ENCODE measurements around the gene ST3GAL3.

The ST3GAL3 gene

GRCh38 chr1:43707190-43708001 is at the start of gene ST3GAL3:
ST3GAL3 (plus strand) TSS chr1:43707536; CDS start chr1:43736263, 28,727 bp downstream.
- Histone ChIP-seq H3K27ac (ENCODE audit: low read length) (peak within 1 kb of the TSS; percentile 32), H3K27me3 (ENCODE audit: low read depth, low read length) (no peaks in the 10 kb centered on the region), H3K36me3 (ENCODE audit: control insufficient read depth in 1 of 2, insufficient read depth in 2 of 2, low read length in 2 of 2) (peaks cover 24 to 25% of the 10 kb centered on the region in 2 donors), H3K9me3 (ENCODE audit: control insufficient read depth in 1 of 2, low read length in 2 of 2) (no peaks in the 10 kb centered on the region), H3K4me3 (ENCODE audit: low read depth in 1 of 2, low read length in 2 of 2) (peak within 1 kb of the TSS; percentile 71 to 88), H3K4me1 (ENCODE audit: control insufficient read depth in 1 of 2, insufficient read depth in 2 of 2, low read length in 2 of 2) (peaks cover 3 to 12% of the 10 kb centered on the region in 2 donors)

- Histone ChIP-seq H3K9me3 (ENCODE audit: control insufficient read depth in 1 of 2, low read length in 2 of 2) (no peaks in the 10 kb centered on the region), H3K4me1 (ENCODE audit: control insufficient read depth in 1 of 2, insufficient read depth in 2 of 2, low read length in 2 of 2) (no peaks in the 10 kb centered on the region), H3K27ac (ENCODE audit: low read length) (no peak overlapping the region), H3K4me3 (ENCODE audit: low read depth in 1 of 2, low read length in 2 of 2) (no peak overlapping the region), H3K36me3 (ENCODE audit: control insufficient read depth in 1 of 2, insufficient read depth in 2 of 2, low read length in 2 of 2) (peaks cover 37 to 87% of the 10 kb centered on the region in 2 donors), H3K27me3 (ENCODE audit: low read depth, low read length) (no peaks in the 10 kb centered on the region)
Measured at GRCh38 chr1:43659212-43660166, 47.8 kb upstream of the ST3GAL3 start.

- Histone ChIP-seq H3K4me3 (ENCODE audit: low read depth in 1 of 2, low read length in 2 of 2) (no peak overlapping the region), H3K27me3 (ENCODE audit: low read depth, low read length) (no peaks in the 10 kb centered on the region), H3K4me1 (ENCODE audit: control insufficient read depth in 1 of 2, insufficient read depth in 2 of 2, low read length in 2 of 2) (no peaks in the 10 kb centered on the region), H3K27ac (ENCODE audit: low read length) (no peak overlapping the region), H3K36me3 (ENCODE audit: control insufficient read depth in 1 of 2, insufficient read depth in 2 of 2, low read length in 2 of 2) (peaks cover 42 to 86% of the 10 kb centered on the region in 2 donors), H3K9me3 (ENCODE audit: control insufficient read depth in 1 of 2, low read length in 2 of 2) (no peaks in the 10 kb centered on the region)
Measured at GRCh38 chr1:43660355-43660754, 47.0 kb upstream of the ST3GAL3 start.

GRCh38 chr1:43664369-43664768 is 43.0 kb upstream of the ST3GAL3 start:
- Histone ChIP-seq H3K36me3 (ENCODE audit: control insufficient read depth in 1 of 2, insufficient read depth in 2 of 2, low read length in 2 of 2) (peaks cover 72 to 95% of the 10 kb centered on the region in 2 donors), H3K4me3 (ENCODE audit: low read depth in 1 of 2, low read length in 2 of 2) (no peak overlapping the region), H3K9me3 (ENCODE audit: control insufficient read depth in 1 of 2, low read length in 2 of 2) (no peaks in the 10 kb centered on the region), H3K27me3 (ENCODE audit: low read depth, low read length) (no peaks in the 10 kb centered on the region), H3K4me1 (ENCODE audit: control insufficient read depth in 1 of 2, insufficient read depth in 2 of 2, low read length in 2 of 2) (no peaks in the 10 kb centered on the region), H3K27ac (ENCODE audit: low read length) (no peak overlapping the region)

- Histone ChIP-seq H3K4me3 (ENCODE audit: low read depth in 1 of 2, low read length in 2 of 2) (no peak overlapping the region), H3K27ac (ENCODE audit: low read length) (no peak overlapping the region), H3K9me3 (ENCODE audit: control insufficient read depth in 1 of 2, low read length in 2 of 2) (no peaks in the 10 kb centered on the region), H3K36me3 (ENCODE audit: control insufficient read depth in 1 of 2, insufficient read depth in 2 of 2, low read length in 2 of 2) (peaks cover 78 to 98% of the 10 kb centered on the region in 2 donors), H3K27me3 (ENCODE audit: low read depth, low read length) (no peaks in the 10 kb centered on the region), H3K4me1 (ENCODE audit: control insufficient read depth in 1 of 2, insufficient read depth in 2 of 2, low read length in 2 of 2) (no peaks in the 10 kb centered on the region)
Measured at GRCh38 chr1:43666608-43667007, 40.7 kb upstream of the ST3GAL3 start.

- Histone ChIP-seq H3K4me3 (ENCODE audit: low read depth in 1 of 2, low read length in 2 of 2) (no peak overlapping the region), H3K4me1 (ENCODE audit: control insufficient read depth in 1 of 2, insufficient read depth in 2 of 2, low read length in 2 of 2) (no peaks in the 10 kb centered on the region), H3K27me3 (ENCODE audit: low read depth, low read length) (no peaks in the 10 kb centered on the region), H3K9me3 (ENCODE audit: control insufficient read depth in 1 of 2, low read length in 2 of 2) (no peaks in the 10 kb centered on the region), H3K36me3 (ENCODE audit: control insufficient read depth in 1 of 2, insufficient read depth in 2 of 2, low read length in 2 of 2) (peaks cover 83 to 95% of the 10 kb centered on the region in 2 donors), H3K27ac (ENCODE audit: low read length) (no peak overlapping the region)
Measured at GRCh38 chr1:43668956-43669355, 38.4 kb upstream of the ST3GAL3 start.

- H3K4me3 ChIP-seq (ENCODE audit: low read depth in 1 of 2, low read length in 2 of 2), result no peak overlapping the region
- no peaks in the 10 kb centered on the region for H3K9me3 ChIP-seq (ENCODE audit: control insufficient read depth in 1 of 2, low read length in 2 of 2)
- H3K27ac ChIP-seq (ENCODE audit: low read length), result no peak overlapping the region
- H3K4me1 ChIP-seq (ENCODE audit: control insufficient read depth in 1 of 2, insufficient read depth in 2 of 2, low read length in 2 of 2), result no peaks in the 10 kb centered on the region
- H3K36me3 ChIP-seq (ENCODE audit: control insufficient read depth in 1 of 2, insufficient read depth in 2 of 2, low read length in 2 of 2), result peaks cover 81 to 94% of the 10 kb centered on the region in 2 donors
- H3K27me3 ChIP-seq (ENCODE audit: low read depth, low read length), result no peaks in the 10 kb centered on the region
Measured at GRCh38 chr1:43669878-43670277, 37.5 kb upstream of the ST3GAL3 start.

GRCh38 chr1:43671193-43671592 is 36.1 kb upstream of the ST3GAL3 start:
- no peaks in the 10 kb centered on the region for H3K9me3 ChIP-seq (ENCODE audit: control insufficient read depth in 1 of 2, low read length in 2 of 2)
- H3K36me3 ChIP-seq (ENCODE audit: control insufficient read depth in 1 of 2, insufficient read depth in 2 of 2, low read length in 2 of 2), result peaks cover 78 to 91% of the 10 kb centered on the region in 2 donors
- H3K4me1 ChIP-seq (ENCODE audit: control insufficient read depth in 1 of 2, insufficient read depth in 2 of 2, low read length in 2 of 2), result no peaks in the 10 kb centered on the region
- no peak overlapping the region for H3K27ac ChIP-seq (ENCODE audit: low read length)
- no peak overlapping the region for H3K4me3 ChIP-seq (ENCODE audit: low read depth in 1 of 2, low read length in 2 of 2)
- no peaks in the 10 kb centered on the region for H3K27me3 ChIP-seq (ENCODE audit: low read depth, low read length)

- Histone ChIP-seq H3K4me1 (ENCODE audit: control insufficient read depth in 1 of 2, insufficient read depth in 2 of 2, low read length in 2 of 2) (no peaks in the 10 kb centered on the region), H3K4me3 (ENCODE audit: low read depth in 1 of 2, low read length in 2 of 2) (no peak overlapping the region), H3K9me3 (ENCODE audit: control insufficient read depth in 1 of 2, low read length in 2 of 2) (no peaks in the 10 kb centered on the region), H3K36me3 (ENCODE audit: control insufficient read depth in 1 of 2, insufficient read depth in 2 of 2, low read length in 2 of 2) (peaks cover 72 to 85% of the 10 kb centered on the region in 2 donors), H3K27ac (ENCODE audit: low read length) (no peak overlapping the region), H3K27me3 (ENCODE audit: low read depth, low read length) (no peaks in the 10 kb centered on the region)
Measured at GRCh38 chr1:43671626-43672330, 35.6 kb upstream of the ST3GAL3 start.

- H3K27me3 ChIP-seq (ENCODE audit: low read depth, low read length), result no peaks in the 10 kb centered on the region
- no peak overlapping the region for H3K4me3 ChIP-seq (ENCODE audit: low read depth in 1 of 2, low read length in 2 of 2)
- H3K36me3 ChIP-seq (ENCODE audit: control insufficient read depth in 1 of 2, insufficient read depth in 2 of 2, low read length in 2 of 2), result peaks cover 61 to 71% of the 10 kb centered on the region in 2 donors
- no peaks in the 10 kb centered on the region for H3K9me3 ChIP-seq (ENCODE audit: control insufficient read depth in 1 of 2, low read length in 2 of 2)
- no peak overlapping the region for H3K27ac ChIP-seq (ENCODE audit: low read length)
- H3K4me1 ChIP-seq (ENCODE audit: control insufficient read depth in 1 of 2, insufficient read depth in 2 of 2, low read length in 2 of 2), result no peaks in the 10 kb centered on the region
Measured at GRCh38 chr1:43673261-43673660, 34.1 kb upstream of the ST3GAL3 start.

GRCh38 chr1:43678940-43679339 is 28.4 kb upstream of the ST3GAL3 start:
- H3K4me1 ChIP-seq (ENCODE audit: control insufficient read depth in 1 of 2, insufficient read depth in 2 of 2, low read length in 2 of 2), result no peaks in the 10 kb centered on the region
- no peak overlapping the region for H3K27ac ChIP-seq (ENCODE audit: low read length)
- no peaks in the 10 kb centered on the region for H3K9me3 ChIP-seq (ENCODE audit: control insufficient read depth in 1 of 2, low read length in 2 of 2)
- H3K36me3 ChIP-seq (ENCODE audit: control insufficient read depth in 1 of 2, insufficient read depth in 2 of 2, low read length in 2 of 2), result peaks cover 52 to 53% of the 10 kb centered on the region in 2 donors
- H3K4me3 ChIP-seq (ENCODE audit: low read depth in 1 of 2, low read length in 2 of 2), result no peak overlapping the region
- no peaks in the 10 kb centered on the region for H3K27me3 ChIP-seq (ENCODE audit: low read depth, low read length)
